GM18498 (cell line): ENCODE results near the gene RNF144A.

Experiments used
- ATAC-seq: cut with Tn5 transposase; IDR thresholded peaks from one replicate; pipeline ENCODE4 v1.9.1; 2021; ENCODE audit warnings: mild to moderate bottlenecking, moderate library complexity; ENCODE audit not compliant: unreplicated experiment

Gene RNF144A

GRCh38 chr2:6968319-6969100 lies 51.3 kb downstream of the RNF144A start:
- ATAC-seq, result no peak

GRCh38 chr2:6970551-6970950 lies 53.3 kb downstream of the RNF144A start:
- ATAC-seq, result no peak

GRCh38 chr2:6970976-6971480 lies 53.8 kb downstream of the RNF144A start:
- ATAC-seq, result no peak

- no peak for ATAC-seq
Observed at GRCh38 chr2:6971502-6971901, 54.3 kb downstream of the RNF144A start.

GRCh38 chr2:6972067-6972710 lies 55.0 kb downstream of the RNF144A start:
- no peak for ATAC-seq

GRCh38 chr2:6973895-6974545 lies 56.8 kb downstream of the RNF144A start:
- ATAC-seq, result no peak

- ATAC-seq, result no peak
Observed at GRCh38 chr2:6975988-6976387, 58.8 kb downstream of the RNF144A start.

- ATAC-seq, result no peak
Observed at GRCh38 chr2:6977113-6977741, 60.0 kb downstream of the RNF144A start.

GRCh38 chr2:6977786-6978185 lies 60.6 kb downstream of the RNF144A start:
- no peak for ATAC-seq

- ATAC-seq, result no peak
Observed at GRCh38 chr2:6978991-6979390, 61.8 kb downstream of the RNF144A start.

- ATAC-seq, result no peak
Observed at GRCh38 chr2:6982449-6982848, 65.2 kb downstream of the RNF144A start.

- no peak for ATAC-seq
Observed at GRCh38 chr2:6982934-6983589, 65.8 kb downstream of the RNF144A start.

- no peak for ATAC-seq
Observed at GRCh38 chr2:6986301-6986911, 69.2 kb downstream of the RNF144A start.

GRCh38 chr2:6986912-6987361 lies 69.7 kb downstream of the RNF144A start:
- ATAC-seq, result no peak

- ATAC-seq, result no peak
Observed at GRCh38 chr2:6990871-6991270, 73.7 kb downstream of the RNF144A start.

GRCh38 chr2:6992794-6993228 lies 75.6 kb downstream of the RNF144A start:
- ATAC-seq, result no peak

GRCh38 chr2:6993229-6993640 lies 76.0 kb downstream of the RNF144A start:
- ATAC-seq, result no peak

- ATAC-seq, result no peak
Observed at GRCh38 chr2:6993936-6994335, 76.7 kb downstream of the RNF144A start.

- no peak for ATAC-seq
Observed at GRCh38 chr2:6994536-6995128, 77.4 kb downstream of the RNF144A start.
